GM18867 (cell line): Measurements from ENCODE around the gene NCAM2.

Source experiments
- ATAC-seq: cut with Tn5 transposase; IDR thresholded peaks from one replicate; pipeline ENCODE4 v1.9.1; 2021; ENCODE audit warnings: mild to moderate bottlenecking, moderate library complexity; ENCODE audit not compliant: unreplicated experiment

The NCAM2 gene

GRCh38 chr21:21204366-21204996 is 206.3 kb downstream of the NCAM2 start:
- ATAC-seq: no peak

GRCh38 chr21:21205604-21206003 is 207.4 kb downstream of the NCAM2 start:
- ATAC-seq: no peak

GRCh38 chr21:21210552-21210951 is 212.3 kb downstream of the NCAM2 start:
- ATAC-seq: no peak

DNA sequence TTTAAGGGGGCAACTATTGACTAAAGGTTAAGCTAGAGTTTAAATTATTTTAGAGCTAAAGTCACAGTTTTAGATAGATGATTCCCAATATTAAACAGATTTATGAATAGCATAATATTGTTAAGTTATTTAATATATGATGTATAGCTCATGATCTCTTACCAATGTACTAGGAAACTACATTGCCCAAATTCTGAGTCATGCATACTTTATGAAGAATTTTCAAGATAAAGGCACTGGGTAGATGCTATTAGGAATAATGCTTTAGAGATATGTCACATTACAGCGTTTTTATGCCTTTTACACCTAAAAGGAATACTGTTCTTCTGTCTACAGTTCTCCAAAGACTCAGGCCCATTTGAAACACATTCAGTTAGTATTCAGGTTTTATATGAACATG is 215.1 kb downstream of the NCAM2 start:
- no peak for ATAC-seq

- ATAC-seq: no peak
Observed at GRCh38 chr21:21216047-21216446, 217.8 kb downstream of the NCAM2 start.

DNA sequence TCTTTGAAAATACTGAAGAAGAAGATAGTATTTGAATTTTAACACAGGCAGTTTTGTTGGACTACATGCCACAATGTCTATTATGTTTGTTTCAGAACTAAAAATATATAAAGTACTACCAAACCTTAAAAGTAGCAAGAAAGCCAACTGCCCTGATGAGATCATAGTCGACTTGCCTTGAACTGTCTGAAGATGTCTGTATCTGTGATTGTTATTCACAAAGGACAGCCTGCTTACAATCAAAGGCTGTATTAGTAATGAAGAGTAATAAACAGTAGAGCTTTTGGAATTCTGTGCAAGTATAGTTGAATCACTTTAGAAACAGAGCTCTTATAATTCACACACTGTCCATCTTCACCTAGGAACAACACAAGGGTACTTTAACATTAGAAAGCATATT is 228.3 kb downstream of the NCAM2 start:
- no peak for ATAC-seq

DNA sequence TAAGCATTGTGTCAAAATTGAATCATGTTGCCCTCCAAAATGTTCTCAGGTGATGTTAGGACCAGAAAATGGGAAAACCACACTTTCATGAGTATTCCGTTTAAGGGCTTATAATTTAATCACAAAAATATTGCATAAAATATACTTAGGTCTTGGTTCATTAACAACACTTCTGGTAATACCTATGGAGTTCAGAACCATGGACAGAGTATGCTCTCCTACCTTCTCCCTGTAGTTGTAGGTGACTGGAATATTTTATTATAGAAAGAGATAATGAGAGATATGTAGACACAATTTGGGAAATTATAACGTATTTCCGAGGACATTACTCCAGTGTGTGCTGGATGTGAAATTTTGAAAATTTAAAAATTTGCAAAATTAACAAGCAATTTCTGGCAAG is 232.5 kb downstream of the NCAM2 start:
- no peak for ATAC-seq

DNA sequence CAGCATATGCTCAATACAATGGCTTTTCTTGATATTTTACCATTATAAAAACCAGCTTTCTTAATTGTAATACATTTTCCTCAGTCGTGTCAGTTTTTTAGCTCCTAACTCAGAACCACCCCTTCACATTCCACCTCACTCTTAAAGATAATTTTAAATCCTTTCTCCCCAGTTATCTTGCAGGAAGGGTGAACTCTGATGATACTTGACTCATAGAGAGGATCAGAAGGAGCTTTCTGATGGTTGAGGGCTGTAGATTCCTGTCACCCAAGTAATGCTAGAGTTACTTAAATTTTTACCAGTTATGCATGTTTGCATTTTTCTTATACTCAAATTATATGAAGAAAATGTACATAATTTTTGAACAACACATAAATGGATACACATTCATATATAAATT is 233.7 kb downstream of the NCAM2 start:
- ATAC-seq: no peak

DNA sequence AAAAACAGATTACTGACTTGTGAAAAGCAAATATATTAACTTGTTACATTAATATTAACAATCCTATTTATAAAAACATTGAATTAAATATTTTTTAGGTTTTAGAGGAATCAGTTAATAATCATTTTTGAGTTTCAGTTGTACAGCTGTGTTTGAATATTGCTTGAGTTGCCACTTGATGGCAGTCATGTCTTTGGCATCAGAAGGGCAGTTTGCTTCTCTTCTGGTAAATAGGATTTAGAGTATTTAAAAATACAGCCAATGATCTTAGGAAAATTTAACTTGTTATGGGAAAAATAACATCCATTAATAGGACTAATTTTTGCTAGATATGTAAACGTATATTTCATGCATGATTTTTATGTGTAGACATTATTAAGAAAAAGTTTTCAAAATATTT is 234.1 kb downstream of the NCAM2 start:
- no peak for ATAC-seq

DNA sequence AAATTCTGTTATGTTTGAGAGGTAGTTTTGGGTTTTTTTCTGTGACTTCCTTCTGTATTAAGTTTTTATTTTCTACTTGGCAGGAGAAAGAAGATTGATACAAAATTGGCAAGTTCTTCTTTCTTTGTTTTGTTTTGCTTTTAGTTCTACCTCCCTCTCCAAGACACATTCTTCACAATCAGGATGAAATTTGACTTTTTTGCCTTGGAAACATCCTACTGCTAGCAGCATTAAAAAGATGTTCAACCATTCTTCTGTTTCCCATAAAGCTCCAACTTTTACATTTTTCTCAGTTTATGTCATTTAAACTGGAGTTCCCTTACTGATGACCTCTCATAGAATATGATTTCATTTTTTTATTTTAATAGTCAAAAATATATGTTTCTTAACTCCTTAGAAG is 234.8 kb downstream of the NCAM2 start:
- ATAC-seq: no peak

DNA sequence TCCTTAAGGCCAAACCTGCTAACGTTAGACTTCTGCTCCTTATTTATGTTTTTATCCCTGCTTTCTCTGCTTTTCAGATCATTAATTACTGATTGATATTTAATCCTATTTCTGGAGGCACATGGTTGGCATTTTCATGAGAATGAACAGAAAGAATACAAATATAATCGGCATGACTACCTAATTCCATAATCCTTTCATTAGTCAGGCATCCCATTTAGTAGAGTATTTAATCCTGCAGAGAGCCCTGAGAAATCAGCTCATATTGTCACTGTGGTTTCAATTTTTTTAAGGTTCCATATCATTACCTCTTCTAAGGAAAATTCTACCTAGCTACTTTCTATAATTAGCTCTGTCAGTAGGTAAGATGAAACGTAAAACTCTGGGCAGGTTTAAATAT is 238.8 kb downstream of the NCAM2 start:
- ATAC-seq: no peak

- no peak for ATAC-seq
Observed at GRCh38 chr21:21238629-21239400, 240.6 kb downstream of the NCAM2 start.

DNA sequence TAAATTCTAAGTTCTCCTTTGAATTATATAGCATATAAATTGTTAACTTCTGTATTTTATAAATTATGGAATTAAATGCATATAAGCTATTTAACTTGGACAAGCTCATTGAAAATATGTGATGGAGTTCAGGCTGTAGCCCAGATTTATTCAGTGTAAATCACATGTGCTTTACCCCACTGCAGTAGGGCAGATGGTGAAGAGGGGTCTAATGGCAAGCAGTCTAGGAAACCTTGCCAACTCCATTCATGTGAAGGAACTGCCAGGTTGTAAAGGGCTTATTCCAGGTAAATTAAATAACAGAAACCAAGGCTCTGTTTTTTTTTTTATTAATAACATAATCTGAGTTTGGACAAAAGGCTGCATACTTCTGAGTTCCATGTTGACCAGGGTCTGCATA is 243.2 kb downstream of the NCAM2 start:
- ATAC-seq: no peak

GRCh38 chr21:21246007-21246406 is 247.8 kb downstream of the NCAM2 start:
- no peak for ATAC-seq

DNA sequence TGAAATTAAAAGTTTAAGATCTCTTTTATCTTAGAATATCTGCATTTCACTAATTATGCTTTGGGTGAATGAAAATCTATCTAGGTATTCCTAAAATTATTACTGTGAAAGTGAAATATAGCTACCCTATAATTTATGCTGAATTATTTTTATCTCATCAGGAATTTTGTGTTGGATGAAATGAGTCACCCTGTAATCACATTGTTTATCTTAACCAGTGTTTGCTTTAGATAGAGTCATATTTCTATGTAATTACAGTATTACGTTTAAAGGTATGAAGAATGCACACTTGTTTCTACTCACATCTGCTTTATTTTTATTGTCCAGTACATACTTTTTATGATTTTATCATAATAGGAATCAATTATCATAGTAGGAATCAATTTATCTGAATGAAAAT is 249.2 kb downstream of the NCAM2 start:
- ATAC-seq: no peak

DNA sequence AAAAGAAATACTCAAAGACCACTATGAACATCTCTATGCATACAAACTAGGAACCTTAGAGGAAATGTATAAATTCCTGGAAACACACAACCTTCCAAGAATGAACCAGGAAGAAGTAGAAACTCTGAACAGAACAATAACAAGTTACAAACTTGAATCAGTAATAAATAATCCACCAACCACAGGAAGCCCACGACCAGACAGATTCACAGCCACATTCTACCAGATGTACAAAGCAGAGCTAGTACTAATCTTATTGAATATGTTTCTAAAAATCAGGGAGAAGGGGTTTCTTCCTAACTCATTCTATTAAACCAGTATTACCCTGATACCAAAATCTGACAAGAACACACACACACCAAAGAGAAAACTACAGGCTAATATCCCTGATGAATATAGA is 263.8 kb downstream of the NCAM2 start:
- ATAC-seq: no peak

DNA sequence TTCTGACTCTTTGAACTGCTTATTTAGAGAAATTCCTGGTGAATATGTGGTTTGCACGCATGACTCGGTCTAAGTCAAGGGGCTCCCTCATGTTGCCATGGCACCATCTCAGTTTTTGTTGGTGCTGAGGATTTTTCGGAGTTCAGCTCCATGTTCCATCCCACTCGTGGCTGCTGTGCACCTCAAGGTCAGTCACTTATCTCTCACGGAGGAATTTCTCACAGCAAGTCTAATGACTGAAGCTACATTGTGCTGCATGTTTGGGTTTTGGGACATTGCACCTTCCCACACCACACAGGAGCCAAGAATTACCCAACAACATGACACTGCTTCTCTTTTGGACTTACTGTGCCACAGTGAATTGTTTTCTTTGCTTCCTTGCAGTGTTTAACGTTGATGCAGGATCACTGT is 269.9 kb downstream of the NCAM2 start:
- no peak for ATAC-seq

GRCh38 chr21:21268885-21269284 is 270.7 kb downstream of the NCAM2 start:
- no peak for ATAC-seq

DNA sequence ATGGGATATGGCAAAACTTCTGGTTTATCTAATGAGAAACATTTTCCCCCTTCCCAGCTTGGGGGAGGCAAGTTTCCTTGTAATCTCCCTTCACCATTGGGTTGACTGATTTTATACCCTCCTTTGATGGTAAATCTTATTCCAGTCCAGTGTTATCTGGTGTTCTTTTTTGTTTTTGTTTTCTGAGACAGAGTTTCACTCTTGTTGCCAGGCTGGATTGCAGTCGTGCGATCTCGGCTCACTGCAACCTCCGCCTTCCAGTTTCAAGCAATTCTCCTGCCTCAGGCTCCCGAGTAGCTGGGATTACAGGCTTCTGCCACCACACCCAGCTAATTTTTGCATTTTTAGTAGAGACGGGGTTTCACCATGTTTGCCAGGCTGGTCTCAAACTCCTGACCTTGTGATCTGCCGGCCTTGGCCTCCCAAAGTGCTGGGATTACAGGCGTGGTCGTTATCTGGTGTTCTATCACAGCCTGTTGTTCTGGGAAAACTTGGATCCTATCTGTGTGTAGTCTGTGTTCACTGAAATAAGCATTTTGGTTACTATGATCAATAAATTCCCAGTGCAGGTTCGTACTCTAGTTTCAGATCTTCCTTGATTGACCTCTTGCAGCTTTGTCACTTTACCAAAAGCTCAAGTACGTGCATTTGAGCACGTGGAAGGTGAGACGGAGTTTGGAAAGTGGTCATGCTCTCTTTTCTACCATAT is 281.1 kb downstream of the NCAM2 start:
- no peak for ATAC-seq

DNA sequence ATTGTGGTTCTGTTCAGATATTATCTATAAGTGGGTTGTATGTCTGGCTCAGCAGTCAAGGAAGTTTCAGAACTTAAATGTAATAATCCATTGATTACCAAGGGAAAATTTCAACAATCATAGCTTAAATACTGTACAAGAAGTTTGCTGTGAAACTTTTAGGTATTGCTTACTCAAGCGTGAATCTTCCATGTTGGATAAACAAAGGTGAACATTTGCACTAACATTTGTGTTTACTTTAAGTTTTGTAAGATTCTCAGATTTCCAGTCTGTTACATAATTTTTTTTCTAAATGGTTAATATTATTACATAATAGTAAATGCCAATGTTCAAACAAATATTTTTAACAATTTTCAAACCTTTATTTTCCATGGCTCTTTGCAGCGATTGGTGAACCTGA is 285.6 kb downstream of the NCAM2 start:
- no peak for ATAC-seq

GRCh38 chr21:21286170-21286798 is 288.1 kb downstream of the NCAM2 start:
- no peak for ATAC-seq

DNA sequence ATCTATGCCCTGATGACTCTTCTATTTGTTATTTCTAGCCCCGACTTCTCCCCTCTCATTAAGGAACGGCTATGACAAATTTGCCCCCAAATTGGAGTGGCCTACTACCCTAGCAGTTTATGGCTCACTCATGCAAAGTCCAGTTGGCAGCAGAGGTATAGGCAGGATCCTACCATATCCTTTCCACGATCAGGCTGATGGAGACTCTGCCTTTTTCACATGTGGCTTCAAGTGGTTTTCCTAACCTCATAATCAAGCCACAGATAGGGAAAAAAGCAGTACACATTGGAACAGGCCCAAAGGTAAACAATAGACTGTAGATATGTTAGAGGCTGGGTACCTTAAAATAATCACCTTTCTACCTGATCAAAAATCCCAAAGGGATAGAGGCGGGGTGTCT is 292.5 kb downstream of the NCAM2 start:
- ATAC-seq: no peak
